Measurements from ENCODE around the gene SPRED2.
"Not testable (repeated sequence)": the region's sequence is repeated elsewhere in the genome, so short reads cannot be mapped to it uniquely, and the experiment has no call there.

SPRED2 gene

DNA sequence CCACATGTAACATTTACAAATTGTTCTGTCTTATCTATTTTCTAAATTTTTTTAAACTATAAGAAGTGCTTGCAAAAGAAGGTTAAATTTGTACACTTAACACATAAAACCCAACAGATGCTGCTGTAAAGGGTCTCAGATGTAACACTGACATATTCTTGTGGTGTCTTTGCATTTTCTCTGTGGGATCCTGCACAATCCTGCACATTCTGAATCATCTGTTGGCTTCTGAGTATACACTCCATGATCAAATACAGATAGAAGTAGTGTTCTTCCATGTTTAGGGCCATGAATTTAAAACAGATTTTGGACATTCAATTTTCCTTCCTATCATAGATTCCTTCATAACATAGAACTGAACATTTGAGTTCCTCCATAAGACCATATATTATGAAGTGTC lies 89.0 kb downstream of the SPRED2 start:
- DNase-seq (ENCODE audit: low read depth in 2 of 2): no peak

DNA sequence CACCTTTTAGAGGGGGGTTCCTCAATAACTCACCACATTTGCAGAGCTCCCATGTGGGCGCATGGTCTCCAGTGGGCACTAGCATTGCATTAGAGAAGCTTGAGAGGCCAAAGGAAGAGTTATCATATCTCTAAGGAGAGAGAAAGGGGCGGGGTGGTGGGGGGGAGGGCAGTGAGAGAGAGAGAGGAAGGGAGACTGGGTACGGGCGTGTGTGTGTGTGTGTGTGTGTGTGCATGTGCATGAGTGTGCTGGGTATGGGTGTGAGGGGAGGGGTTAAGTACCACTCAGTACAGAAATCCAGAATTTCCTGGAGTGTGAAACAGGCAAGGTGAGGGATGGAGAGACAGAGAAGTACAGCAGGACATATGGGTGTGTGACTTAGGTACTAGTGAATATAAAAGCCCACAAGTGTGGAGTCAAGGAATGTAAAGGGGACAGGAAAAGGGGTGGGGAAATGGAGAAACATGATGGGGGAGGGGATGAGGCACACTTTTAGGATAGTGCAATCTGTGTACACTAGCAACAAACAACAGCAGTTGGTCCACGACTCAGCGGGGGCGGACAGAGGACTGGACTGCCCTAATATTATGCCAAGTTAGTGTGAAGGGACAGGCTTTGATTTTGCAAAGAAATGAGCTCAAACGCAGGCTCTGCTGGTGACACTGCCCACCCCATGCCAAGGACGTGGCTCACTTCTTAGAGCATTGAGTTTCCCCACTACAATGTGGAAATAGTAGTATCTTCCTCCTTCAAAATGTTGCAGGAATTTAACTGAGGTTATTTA lies 91.3 kb downstream of the SPRED2 start:
- no peak for DNase-seq (ENCODE audit: low read depth in 2 of 2)

GRCh38 chr2:65339648-65340047 lies 92.8 kb downstream of the SPRED2 start:
- DNase-seq (ENCODE audit: low read depth in 2 of 2): no peak

DNA sequence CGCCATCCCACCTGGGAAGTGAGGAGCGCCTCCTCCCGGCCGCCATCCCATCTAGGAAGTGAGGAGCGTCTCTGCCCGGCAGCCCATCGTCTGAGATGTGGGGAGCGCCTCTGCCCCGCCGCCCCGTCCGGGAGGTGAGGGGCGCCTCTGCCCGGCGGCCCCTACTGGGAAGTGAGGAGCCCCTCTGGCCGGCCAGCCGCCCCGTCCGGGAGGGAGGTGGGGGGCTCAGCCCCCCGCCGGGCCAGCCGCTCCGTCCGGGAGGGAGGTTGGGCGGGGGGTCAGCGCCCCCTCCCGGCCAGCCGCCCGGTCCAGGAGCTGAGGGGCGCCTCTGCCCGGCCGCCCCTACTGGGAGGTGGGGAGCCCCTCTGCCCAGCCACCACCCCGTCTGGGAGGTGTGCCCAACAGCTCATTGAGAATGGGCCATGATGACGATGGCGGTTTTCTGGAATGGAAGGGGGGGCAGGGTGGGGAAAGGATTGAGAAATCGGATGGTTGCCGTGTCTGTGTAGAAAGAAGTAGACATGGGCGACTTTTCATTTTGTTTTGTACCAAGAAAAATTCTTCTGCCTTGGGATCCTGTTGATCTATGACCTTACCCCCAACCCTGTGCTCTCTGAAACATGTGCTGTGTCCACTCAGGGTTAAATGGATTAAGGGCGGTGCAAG lies 93.4 kb downstream of the SPRED2 start:
- DNase-seq (ENCODE audit: low read depth in 2 of 2): not testable (repeated sequence)

GRCh38 chr2:65337915-65338314 lies 94.5 kb downstream of the SPRED2 start:
- DNase-seq (ENCODE audit: low read depth in 2 of 2): not testable (repeated sequence)

- DNase-seq (ENCODE audit: low read depth in 2 of 2): no peak
Measured at GRCh38 chr2:65334714-65335113, 97.7 kb downstream of the SPRED2 start.

GRCh38 chr2:65331336-65332025 lies 100.9 kb downstream of the SPRED2 start:
- no peak for DNase-seq (ENCODE audit: low read depth in 2 of 2)

DNA sequence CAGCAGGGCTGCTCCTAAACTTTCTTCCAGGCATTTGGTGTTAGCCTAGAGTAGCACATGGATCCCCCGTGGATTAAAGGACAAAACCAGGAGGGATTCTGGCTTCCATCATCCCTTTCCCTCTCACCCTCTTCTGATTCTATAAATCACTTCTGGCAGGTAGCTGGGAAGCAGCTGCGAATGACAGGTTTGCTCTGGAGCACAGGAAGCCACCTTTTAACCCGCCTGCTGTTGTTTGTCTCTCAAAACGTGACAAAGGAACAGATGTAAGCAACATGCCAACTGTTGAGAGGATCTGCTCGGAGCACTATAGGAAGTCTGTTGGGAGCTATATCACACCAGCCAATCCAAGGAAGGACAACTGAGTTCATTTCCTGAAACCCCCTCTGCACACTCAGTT lies 102.9 kb downstream of the SPRED2 start:
- no peak for DNase-seq (ENCODE audit: low read depth in 2 of 2)

- DNase-seq (ENCODE audit: low read depth in 2 of 2): no peak
Measured at GRCh38 chr2:65326276-65326675, 106.1 kb downstream of the SPRED2 start.

- no peak for DNase-seq (ENCODE audit: low read depth in 2 of 2)
Measured at GRCh38 chr2:65325066-65325465, 107.3 kb downstream of the SPRED2 start.

DNA sequence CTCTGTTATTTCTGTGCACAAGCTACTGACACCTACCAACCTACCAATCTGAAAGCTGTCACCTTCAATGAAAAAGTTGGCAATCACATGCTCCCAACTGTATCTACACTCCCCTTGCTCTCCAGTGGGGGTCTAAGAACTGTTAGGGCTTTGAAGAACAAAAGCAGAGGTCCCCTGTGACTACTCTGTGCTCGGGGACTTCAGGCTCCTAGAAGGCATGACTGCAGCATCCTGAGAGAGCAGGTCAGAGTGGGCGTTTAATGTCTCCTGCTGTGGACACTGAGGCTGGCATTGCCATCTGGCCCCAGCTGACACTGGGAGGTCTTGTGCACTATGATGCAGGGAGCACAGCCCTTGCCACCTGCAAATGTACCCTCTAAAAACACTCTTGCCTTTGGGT lies 111.5 kb downstream of the SPRED2 start:
- no peak for DNase-seq (ENCODE audit: low read depth in 2 of 2)

- no peak for DNase-seq (ENCODE audit: low read depth in 2 of 2)
Measured at GRCh38 chr2:65320042-65320725, 112.2 kb downstream of the SPRED2 start.

- no peak for DNase-seq (ENCODE audit: low read depth in 2 of 2)
Measured at GRCh38 chr2:65319674-65320041, 112.7 kb downstream of the SPRED2 start.

- no peak for DNase-seq (ENCODE audit: low read depth in 2 of 2)
Measured at GRCh38 chr2:65319072-65319673, 113.2 kb downstream of the SPRED2 start.

DNA sequence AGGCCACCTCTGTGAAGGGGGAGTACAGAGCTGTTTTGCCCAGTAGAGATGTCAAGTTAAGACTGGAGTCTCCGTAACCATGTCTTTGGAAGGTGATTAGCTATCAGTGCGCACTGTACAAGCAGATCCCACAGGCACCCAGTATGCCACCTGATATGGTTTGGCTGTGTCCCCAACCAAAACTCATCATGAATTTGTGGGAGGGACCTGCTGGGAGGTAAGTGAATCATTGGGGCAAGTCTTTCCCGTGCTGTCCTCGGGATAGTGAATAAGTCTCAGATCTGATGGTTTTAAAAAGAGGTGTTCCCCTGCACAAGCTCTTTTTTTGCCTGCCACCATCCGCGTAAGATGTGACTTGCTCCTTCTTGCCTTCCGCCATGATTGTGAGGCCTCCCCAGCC lies 114.6 kb downstream of the SPRED2 start:
- no peak for DNase-seq (ENCODE audit: low read depth in 2 of 2)

DNA sequence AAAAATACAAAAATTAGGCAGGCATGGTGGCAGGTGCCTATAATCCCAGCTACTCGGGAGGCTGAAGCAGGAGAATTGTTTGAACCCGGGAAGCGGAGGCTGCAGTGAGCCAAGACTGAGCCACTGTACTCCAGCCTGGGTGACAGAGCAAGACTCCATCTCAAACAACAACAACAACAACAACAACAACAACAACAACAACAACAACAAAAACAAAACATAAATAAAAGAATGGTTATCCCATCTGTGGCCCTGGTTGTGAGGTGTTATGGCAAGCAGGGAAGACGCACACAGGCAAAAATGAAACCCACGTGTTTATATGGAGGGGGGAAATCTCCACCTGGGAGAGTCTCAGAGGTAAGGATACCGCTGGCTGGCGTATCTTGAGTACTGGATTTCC lies 115.0 kb downstream of the SPRED2 start:
- not testable (repeated sequence) for DNase-seq (ENCODE audit: low read depth in 2 of 2)

- no peak for DNase-seq (ENCODE audit: low read depth in 2 of 2)
Measured at GRCh38 chr2:65316072-65316471, 116.3 kb downstream of the SPRED2 start.

- no peak for DNase-seq (ENCODE audit: low read depth in 2 of 2)
Measured at GRCh38 chr2:65314801-65315441, 117.5 kb downstream of the SPRED2 start.

DNA sequence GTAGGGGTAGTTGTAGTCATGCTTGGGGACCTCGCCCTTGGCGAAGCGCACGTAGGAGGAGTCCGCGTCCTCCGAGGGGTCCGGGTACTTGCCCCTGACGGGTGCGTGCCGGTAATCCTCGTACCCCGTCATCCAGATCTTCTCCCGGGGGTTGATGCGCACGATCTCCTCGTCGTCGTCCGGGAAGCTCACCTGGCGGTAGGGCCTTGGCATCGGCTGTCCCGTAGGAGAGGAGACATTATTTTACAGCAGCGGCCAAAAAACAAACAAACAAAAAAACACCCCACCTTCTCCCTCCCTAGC lies 118.5 kb downstream of the SPRED2 start:
- DNase-seq (ENCODE audit: low read depth in 2 of 2): no peak

DNA sequence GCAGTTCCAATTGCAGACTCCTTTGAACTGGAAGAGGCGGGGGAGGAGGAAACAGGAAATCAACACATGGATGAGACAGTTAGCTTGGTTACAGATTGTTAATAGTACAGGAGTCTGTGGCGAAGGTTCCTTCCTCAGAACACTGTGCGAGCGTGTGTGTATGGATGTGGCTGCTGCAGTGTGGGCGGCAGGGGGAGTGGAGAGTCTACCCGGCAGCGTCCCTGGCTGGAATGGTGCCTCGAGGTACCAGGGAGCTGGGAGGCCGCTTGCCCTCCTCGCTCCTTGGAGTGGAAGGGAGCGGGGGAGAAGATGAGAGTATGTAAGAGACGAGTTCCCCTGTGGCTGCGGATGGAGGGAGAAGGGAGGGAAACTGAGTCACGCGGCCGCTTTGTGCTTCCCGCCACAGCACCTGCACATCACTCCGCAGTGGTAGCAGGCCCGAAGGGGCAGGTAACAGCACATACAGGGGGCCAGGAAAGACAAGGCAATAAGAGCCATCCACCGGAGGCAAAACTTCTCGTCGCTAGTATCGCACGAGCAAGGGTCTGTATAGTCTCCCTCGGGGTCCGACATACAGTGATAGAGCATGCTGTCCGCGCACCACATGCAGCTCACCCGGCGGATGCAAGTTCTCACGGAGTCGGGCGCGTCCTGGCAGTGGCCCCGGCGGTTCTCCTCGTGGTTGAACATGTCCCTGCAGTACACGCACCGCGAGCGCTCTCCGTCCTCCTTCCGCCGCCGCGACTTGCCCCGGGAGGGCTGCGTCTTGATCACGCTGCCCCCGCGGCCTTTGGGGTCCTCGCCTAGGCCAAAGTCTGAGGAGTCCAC lies 119.1 kb downstream of the SPRED2 start:
- no peak for DNase-seq (ENCODE audit: low read depth in 2 of 2)

DNA sequence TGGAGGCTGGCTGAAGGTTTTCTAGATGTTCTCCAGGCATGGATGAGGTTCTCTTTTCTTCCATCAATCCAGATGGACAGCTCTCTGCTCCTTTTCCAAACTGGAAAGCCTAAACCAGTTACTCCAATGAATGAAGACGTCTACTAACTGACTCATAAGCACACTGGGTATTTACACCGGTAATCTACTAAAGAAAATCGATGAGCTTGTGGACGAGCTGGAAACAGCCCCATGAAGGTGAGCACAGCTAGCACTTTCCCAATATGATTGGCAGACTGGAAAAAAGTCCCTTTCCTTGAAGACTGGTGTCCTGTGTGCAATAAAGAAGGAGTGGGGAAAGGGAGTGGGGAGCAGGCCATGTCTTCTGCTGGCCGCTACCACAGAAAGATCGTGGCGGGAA lies 120.8 kb downstream of the SPRED2 start:
- DNase-seq (ENCODE audit: low read depth in 2 of 2): no peak
